ENCODE measurements around the gene B3GAT1. TPM values are rescaled to one million over a fixed set of nuclear protein-coding genes. Genes with fewer than 3 reads are reported as not detected.

The B3GAT1 gene
- total RNA-seq, 1 donor = not detected

DNA sequence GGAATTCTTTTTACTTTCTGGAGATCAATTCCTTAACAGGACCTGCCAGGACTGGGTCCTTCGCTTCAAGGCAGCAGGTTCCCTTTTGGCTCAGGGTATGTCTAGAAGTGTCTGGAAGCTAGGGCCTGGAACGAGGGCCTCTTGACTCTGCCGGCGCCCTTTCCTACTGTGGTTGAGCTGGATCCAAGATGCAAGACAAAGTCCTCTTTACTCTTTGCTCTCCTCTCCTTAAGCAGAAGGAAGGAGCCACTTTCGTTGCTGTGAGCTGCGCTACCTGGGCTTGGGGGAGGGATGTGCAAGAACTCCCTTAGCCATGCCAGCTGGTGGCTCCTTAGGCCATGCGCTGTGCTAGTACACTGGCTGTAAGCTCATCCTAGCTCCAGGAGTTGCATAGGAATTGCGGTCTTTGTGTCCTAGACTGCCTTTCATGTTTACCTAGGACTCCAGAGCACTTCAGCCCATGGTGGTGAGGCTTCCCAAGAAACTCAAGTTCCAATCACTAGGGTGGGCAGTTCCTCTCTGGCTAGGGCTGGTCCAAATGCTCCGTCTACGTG is 62.2 kb downstream of the B3GAT1 start:
- Histone ChIP-seq H3K4me3 (ENCODE audit: insufficient read depth, low read length) (no peak overlapping the region), H3K36me3 (ENCODE audit: insufficient read depth, low read length) (no peaks in the 10 kb centered on the region), H3K4me1 (ENCODE audit: insufficient read depth, low read length) (no peaks in the 10 kb centered on the region), H3K4me2 (ENCODE audit: insufficient read depth, low read length) (no peak overlapping the region), H4K20me1 (ENCODE audit: insufficient read depth, low read length) (no peaks in the 10 kb centered on the region), H2AFZ (ENCODE audit: low read length) (no peak overlapping the region), H3K27me3 (ENCODE audit: insufficient read depth, low read length) (no peaks in the 10 kb centered on the region), H3K79me2 (ENCODE audit: insufficient read depth, low read length) (no peaks in the 10 kb centered on the region), H3K27ac (ENCODE audit: low read depth, low read length) (no peak overlapping the region), H3K9me3 (ENCODE audit: low read depth, low read length) (no peaks in the 10 kb centered on the region)
- TF ChIP-seq, protein P1, sequence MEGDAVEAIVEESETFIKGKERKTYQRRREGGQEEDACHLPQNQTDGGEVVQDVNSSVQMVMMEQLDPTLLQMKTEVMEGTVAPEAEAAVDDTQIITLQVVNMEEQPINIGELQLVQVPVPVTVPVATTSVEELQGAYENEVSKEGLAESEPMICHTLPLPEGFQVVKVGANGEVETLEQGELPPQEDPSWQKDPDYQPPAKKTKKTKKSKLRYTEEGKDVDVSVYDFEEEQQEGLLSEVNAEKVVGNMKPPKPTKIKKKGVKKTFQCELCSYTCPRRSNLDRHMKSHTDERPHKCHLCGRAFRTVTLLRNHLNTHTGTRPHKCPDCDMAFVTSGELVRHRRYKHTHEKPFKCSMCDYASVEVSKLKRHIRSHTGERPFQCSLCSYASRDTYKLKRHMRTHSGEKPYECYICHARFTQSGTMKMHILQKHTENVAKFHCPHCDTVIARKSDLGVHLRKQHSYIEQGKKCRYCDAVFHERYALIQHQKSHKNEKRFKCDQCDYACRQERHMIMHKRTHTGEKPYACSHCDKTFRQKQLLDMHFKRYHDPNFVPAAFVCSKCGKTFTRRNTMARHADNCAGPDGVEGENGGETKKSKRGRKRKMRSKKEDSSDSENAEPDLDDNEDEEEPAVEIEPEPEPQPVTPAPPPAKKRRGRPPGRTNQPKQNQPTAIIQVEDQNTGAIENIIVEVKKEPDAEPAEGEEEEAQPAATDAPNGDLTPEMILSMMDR (IDR thresholded peaks at IDR 0.05; ENCODE audit: extremely low read depth, low read depth, low read length) = no peak
- DNase-seq (ENCODE audit: insufficient read length, low spot score, missing footprints) = no peak

- no peak for DNase-seq (ENCODE audit: insufficient read length, low spot score, missing footprints)
- no peaks in the 10 kb centered on the region for H3K9me3 ChIP-seq (ENCODE audit: low read depth, low read length)
- H3K4me2 ChIP-seq (ENCODE audit: insufficient read depth, low read length) = no peak overlapping the region
- H3K4me1 ChIP-seq (ENCODE audit: insufficient read depth, low read length) = no peaks in the 10 kb centered on the region
- no peaks in the 10 kb centered on the region for H3K27me3 ChIP-seq (ENCODE audit: insufficient read depth, low read length)
- H3K79me2 ChIP-seq (ENCODE audit: insufficient read depth, low read length) = no peaks in the 10 kb centered on the region
- H3K27ac ChIP-seq (ENCODE audit: low read depth, low read length) = no peak overlapping the region
- no peak overlapping the region for H3K4me3 ChIP-seq (ENCODE audit: insufficient read depth, low read length)
- no peak overlapping the region for H2AFZ ChIP-seq (ENCODE audit: low read length)
- TF ChIP-seq, protein P1 (IDR thresholded peaks at IDR 0.05; ENCODE audit: extremely low read depth, low read depth, low read length) = no peak
- no peaks in the 10 kb centered on the region for H4K20me1 ChIP-seq (ENCODE audit: insufficient read depth, low read length)
- H3K36me3 ChIP-seq (ENCODE audit: insufficient read depth, low read length) = no peaks in the 10 kb centered on the region
Observed at GRCh38 chr11:134349109-134349801, 62.8 kb downstream of the B3GAT1 start.

GRCh38 chr11:134347441-134347840 is 64.6 kb downstream of the B3GAT1 start:
- Histone ChIP-seq H2AFZ (ENCODE audit: low read length) (no peak overlapping the region), H3K4me2 (ENCODE audit: insufficient read depth, low read length) (no peak overlapping the region), H3K36me3 (ENCODE audit: insufficient read depth, low read length) (no peaks in the 10 kb centered on the region), H3K4me1 (ENCODE audit: insufficient read depth, low read length) (no peaks in the 10 kb centered on the region), H3K79me2 (ENCODE audit: insufficient read depth, low read length) (no peaks in the 10 kb centered on the region), H4K20me1 (ENCODE audit: insufficient read depth, low read length) (no peaks in the 10 kb centered on the region), H3K27ac (ENCODE audit: low read depth, low read length) (no peak overlapping the region), H3K4me3 (ENCODE audit: insufficient read depth, low read length) (no peak overlapping the region), H3K9me3 (ENCODE audit: low read depth, low read length) (no peaks in the 10 kb centered on the region), H3K27me3 (ENCODE audit: insufficient read depth, low read length) (no peaks in the 10 kb centered on the region)
- TF ChIP-seq, protein P1 (IDR thresholded peaks at IDR 0.05; ENCODE audit: extremely low read depth, low read depth, low read length) = no peak
- peak; percentile 26 for DNase-seq (ENCODE audit: insufficient read length, low spot score, missing footprints)

DNA sequence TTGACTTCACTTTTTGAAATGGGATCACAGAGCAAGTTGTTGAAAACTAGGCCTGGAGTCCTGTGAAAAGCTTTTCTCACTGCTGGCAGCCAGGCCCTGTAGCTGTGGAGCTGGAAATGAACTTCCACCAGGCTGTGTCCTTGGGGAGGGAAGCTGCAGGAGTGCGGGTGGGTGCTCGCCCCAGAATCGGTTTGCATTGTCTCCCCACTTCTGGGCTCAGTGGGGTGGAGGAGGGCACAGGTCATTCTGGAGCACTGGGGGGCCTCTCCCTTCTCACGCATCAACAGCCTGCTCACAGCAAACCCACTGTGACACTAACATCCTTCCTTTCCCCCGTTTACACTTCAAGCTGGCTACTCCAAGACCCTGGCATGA is 65.1 kb downstream of the B3GAT1 start:
- TF ChIP-seq, protein P1 (IDR thresholded peaks at IDR 0.05; ENCODE audit: extremely low read depth, low read depth, low read length) = no peak
- no peaks in the 10 kb centered on the region for H3K27me3 ChIP-seq (ENCODE audit: insufficient read depth, low read length)
- H3K4me2 ChIP-seq (ENCODE audit: insufficient read depth, low read length) = no peak overlapping the region
- no peaks in the 10 kb centered on the region for H3K9me3 ChIP-seq (ENCODE audit: low read depth, low read length)
- H2AFZ ChIP-seq (ENCODE audit: low read length) = no peak overlapping the region
- H3K4me3 ChIP-seq (ENCODE audit: insufficient read depth, low read length) = no peak overlapping the region
- no peaks in the 10 kb centered on the region for H3K4me1 ChIP-seq (ENCODE audit: insufficient read depth, low read length)
- H3K79me2 ChIP-seq (ENCODE audit: insufficient read depth, low read length) = no peaks in the 10 kb centered on the region
- no peaks in the 10 kb centered on the region for H3K36me3 ChIP-seq (ENCODE audit: insufficient read depth, low read length)
- peak; percentile 67 for DNase-seq (ENCODE audit: insufficient read length, low spot score, missing footprints)
- H4K20me1 ChIP-seq (ENCODE audit: insufficient read depth, low read length) = no peaks in the 10 kb centered on the region
- H3K27ac ChIP-seq (ENCODE audit: low read depth, low read length) = no peak overlapping the region

All from osteoblast (primary cell).